OCI-LY1 (cell line): ENCODE measurements around the gene BORA.

Source experiments
- CTCF ChIP-seq: fragments of 200-600 bp; sonication (generic), shearing (Covaris generic); IDR thresholded peaks from 2 replicates; pipeline ENCODE4 v1.5.1; 2017; ENCODE audit warnings: mild to moderate bottlenecking, antibody characterized with exemption, low read length, moderate library complexity, mixed read lengths
- EZH2 ChIP-seq: fragments of 200-600 bp; sonication (generic), shearing (Covaris generic); IDR thresholded peaks from 2 replicates; pipeline ENCODE4 v1.8.0; 2017; ENCODE audit warnings: borderline replicate concordance, mixed run types, mild to moderate bottlenecking, antibody characterized with exemption, low read length, moderate library complexity, mixed read lengths

GRCh38 chr13:72698164-72698563 is 29.6 kb upstream of the BORA start:
- no peak for TF ChIP-seq CTCF
- no peak for TF ChIP-seq EZH2
